Neutrophil (primary cell): ENCODE data around the gene LZTR1.

Source experiments
- H3K27ac ChIP-seq: fragments of 200-600 bp; sonication (generic); 2 replicates; pipeline ENCODE4 v1.5.1; 2016; ENCODE audit warnings: mild to moderate bottlenecking, moderate library complexity
- H3K27me3 ChIP-seq: fragments of 200-600 bp; sonication (generic); 2 replicates; pipeline ENCODE4 v1.6.0; 2016; ENCODE audit warnings: mild to moderate bottlenecking
- H3K36me3 ChIP-seq: fragments of 200-600 bp; sonication (generic); 2 replicates; pipeline ENCODE4 v1.5.1; 2017
- H3K4me1 ChIP-seq, 2 experiments: fragments of 200-600 bp in 1 of 2; sonication (generic) in 1 of 2; 1 replicate in 1 of 2; 2 replicates in 1 of 2; pipeline versions ENCODE4 v1.5.1 to v1.6.1; 2013 to 2016; ENCODE audit warnings: low read depth in 1 of 2, low read length in 1 of 2, mild to moderate bottlenecking in 1 of 2, moderate library complexity in 1 of 2; ENCODE audit not compliant: control insufficient read depth in 1 of 2, insufficient read depth in 1 of 2
- H3K4me3 ChIP-seq, 2 experiments: fragments of 200-600 bp in 1 of 2; sonication (generic) in 1 of 2; 1 replicate in 1 of 2; 2 replicates in 1 of 2; pipeline ENCODE4 v1.5.1; 2013 to 2016; ENCODE audit warnings: low read depth in 1 of 2, low read length in 1 of 2, mild to moderate bottlenecking in 1 of 2, moderate library complexity in 1 of 2
- H3K9me3 ChIP-seq: fragments of 200-600 bp; sonication (generic); 2 replicates; pipeline ENCODE4 v1.5.1; 2016
- CTCF ChIP-seq: fragments of 200-600 bp; sonication (generic); IDR thresholded peaks from 2 replicates; pipeline ENCODE4 v1.5.1; 2016; ENCODE audit warnings: antibody characterized with exemption

LZTR1 gene

DNA sequence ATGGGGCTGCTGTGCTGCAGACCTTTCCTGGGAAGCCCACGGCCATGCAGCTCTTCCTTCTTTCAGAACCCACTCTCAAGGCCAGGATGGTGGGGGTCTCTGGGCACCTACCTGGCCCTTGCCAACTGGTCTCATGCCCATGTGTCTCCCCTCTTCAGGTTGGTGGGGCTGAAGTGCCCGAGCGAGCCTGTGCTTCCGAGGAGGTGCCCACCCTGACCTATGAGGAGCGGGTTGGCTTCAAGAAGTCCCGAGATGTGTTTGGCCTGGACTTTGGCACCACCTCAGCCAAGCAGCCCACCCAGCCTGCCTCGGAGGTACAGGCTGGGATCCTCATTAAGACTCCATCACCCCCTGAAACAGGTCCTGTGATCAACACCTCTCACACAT lies 10.0 kb downstream of the LZTR1 start:
- H3K4me3 ChIP-seq = no peak overlapping the region
- no peak for TF ChIP-seq CTCF
- H3K4me1 ChIP-seq = no peaks in the 10 kb centered on the region
- H3K27me3 ChIP-seq = no peaks in the 10 kb centered on the region
- no peaks in the 10 kb centered on the region for H3K9me3 ChIP-seq
- peaks cover 80% of the 10 kb centered on the region for H3K36me3 ChIP-seq
- H3K27ac ChIP-seq = no peak overlapping the region

GRCh38 chr22:20992456-20993303 lies 10.6 kb downstream of the LZTR1 start:
- Histone ChIP-seq H3K9me3 (no peaks in the 10 kb centered on the region), H3K4me1 (no peaks in the 10 kb centered on the region), H3K27ac (no peak overlapping the region), H3K27me3 (no peaks in the 10 kb centered on the region), H3K36me3 (peaks cover 81% of the 10 kb centered on the region), H3K4me3 (no peak overlapping the region)
- no peak for TF ChIP-seq CTCF

- Histone ChIP-seq H3K27me3 (no peaks in the 10 kb centered on the region), H3K27ac (no peak overlapping the region), H3K4me3 (no peak overlapping the region), H3K4me1 (no peaks in the 10 kb centered on the region), H3K36me3 (peaks cover 78% of the 10 kb centered on the region), H3K9me3 (no peaks in the 10 kb centered on the region)
- TF ChIP-seq CTCF = no peak
Measured at GRCh38 chr22:20993304-20994127, 11.4 kb downstream of the LZTR1 start.

GRCh38 chr22:20994128-20994901 lies 12.2 kb downstream of the LZTR1 start:
- no peak for TF ChIP-seq CTCF
- no peaks in the 10 kb centered on the region for H3K4me1 ChIP-seq
- H3K36me3 ChIP-seq = peaks cover 78% of the 10 kb centered on the region
- no peak overlapping the region for H3K4me3 ChIP-seq
- H3K9me3 ChIP-seq = no peaks in the 10 kb centered on the region
- no peak overlapping the region for H3K27ac ChIP-seq
- H3K27me3 ChIP-seq = no peaks in the 10 kb centered on the region

DNA sequence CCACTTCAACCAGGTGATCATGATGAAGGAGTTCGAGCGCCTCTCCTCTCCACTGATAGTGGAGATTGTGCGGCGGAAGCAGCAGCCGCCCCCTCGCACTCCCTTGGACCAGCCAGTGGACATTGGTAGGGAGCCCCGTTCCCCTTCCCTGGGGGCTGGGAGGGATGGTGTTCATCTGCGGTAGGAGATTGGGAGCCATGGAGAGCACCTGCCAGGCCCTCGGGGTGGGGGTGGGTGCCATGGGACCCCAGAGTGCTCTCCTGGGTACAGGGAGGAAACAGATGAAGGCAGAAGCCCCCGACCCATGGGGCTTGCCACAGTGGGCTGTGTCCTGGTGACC lies 12.8 kb downstream of the LZTR1 start:
- Histone ChIP-seq H3K4me3 (no peak overlapping the region), H3K4me1 (no peaks in the 10 kb centered on the region), H3K9me3 (no peaks in the 10 kb centered on the region), H3K36me3 (peaks cover 78% of the 10 kb centered on the region), H3K27me3 (no peaks in the 10 kb centered on the region), H3K27ac (no peak overlapping the region)
- no peak for TF ChIP-seq CTCF
